OCI-LY3 (cell line): ENCODE results near the gene MCM6.
"Not testable (repeated sequence)": the region's sequence is repeated elsewhere in the genome, so short reads cannot be mapped to it uniquely, and the experiment has no call there.

Experiments
- H2AFZ ChIP-seq: fragments of 200-600, 300-600 bp; shearing (Covaris generic); 2 replicates; pipeline ENCODE4 v1.6.0; 2014; ENCODE audit warnings: antibody characterized with exemption, low read depth, low read length
- H3K27ac ChIP-seq: fragments of 200-600, 300-600 bp; sonication (generic); 2 replicates; pipeline ENCODE4 v1.5.1; 2014; ENCODE audit warnings: mild to moderate bottlenecking, low read length, moderate library complexity, mixed read lengths
- H3K27me3 ChIP-seq: fragments of 200-600, 300-600 bp; sonication (generic); 2 replicates; pipeline ENCODE4 v1.6.1; 2014; ENCODE audit warnings: low read depth, low read length, mixed read lengths
- H3K36me3 ChIP-seq: fragments of 200-600, 300-600 bp; sonication (generic); replicated peaks from 2 replicates; pipeline ENCODE3; 2014; ENCODE audit warnings: low read depth, low read length, mixed read lengths
- H3K4me1 ChIP-seq: fragments of 300-600, 200-600 bp; sonication (generic); 2 replicates; pipeline ENCODE4 v1.6.1; 2014; ENCODE audit warnings: low read length, mixed read lengths
- H3K4me2 ChIP-seq: fragments of 200-600, 300-600 bp; sonication (generic); 2 replicates; pipeline ENCODE4 v1.6.1; 2014; ENCODE audit warnings: low read length, mixed read lengths
- H3K4me3 ChIP-seq: fragments of 300-600, 200-600 bp; sonication (generic); 2 replicates; pipeline ENCODE4 v1.5.1; 2014; ENCODE audit warnings: antibody characterized with exemption, mild to moderate bottlenecking, low read length, moderate library complexity
- H3K79me2 ChIP-seq: fragments of 300-600, 200-600 bp; shearing (Covaris generic); 2 replicates; pipeline ENCODE4 v1.6.1; 2014; ENCODE audit warnings: mild to moderate bottlenecking, low read length, mixed read lengths
- H3K9ac ChIP-seq: fragments of 300-600, 200-600 bp; shearing (Covaris generic); 2 replicates; pipeline ENCODE4 v1.6.0; 2014; ENCODE audit warnings: mild to moderate bottlenecking, low read length, moderate library complexity
- H3K9me3 ChIP-seq: fragments of 200-600, 300-600 bp; shearing (Covaris generic); 2 replicates; pipeline ENCODE4 v1.6.1; 2014; ENCODE audit warnings: low read length, mixed read lengths; ENCODE audit not compliant: insufficient read depth
- H4K20me1 ChIP-seq: fragments of 200-600, 300-600 bp; sonication (generic); 2 replicates; pipeline ENCODE4 v1.6.1; 2016; ENCODE audit warnings: low read length, mixed read lengths; ENCODE audit not compliant: insufficient read depth
- EZH2phosphoT487 ChIP-seq: fragments of 200-600 bp; shearing (Covaris generic); IDR thresholded peaks from 2 replicates; pipeline ENCODE4 v1.6.1; 2018; ENCODE audit warnings: antibody characterized with exemption, mixed run types, low read depth
- TF ChIP-seq, protein P1 (sequence below): fragments of 200-600, 300-600 bp; sonication (generic); IDR thresholded peaks from 2 replicates; pipeline ENCODE4 v1.5.1; 2014; ENCODE audit warnings: antibody characterized with exemption, low read length, low read depth

The MCM6 gene

DNA sequence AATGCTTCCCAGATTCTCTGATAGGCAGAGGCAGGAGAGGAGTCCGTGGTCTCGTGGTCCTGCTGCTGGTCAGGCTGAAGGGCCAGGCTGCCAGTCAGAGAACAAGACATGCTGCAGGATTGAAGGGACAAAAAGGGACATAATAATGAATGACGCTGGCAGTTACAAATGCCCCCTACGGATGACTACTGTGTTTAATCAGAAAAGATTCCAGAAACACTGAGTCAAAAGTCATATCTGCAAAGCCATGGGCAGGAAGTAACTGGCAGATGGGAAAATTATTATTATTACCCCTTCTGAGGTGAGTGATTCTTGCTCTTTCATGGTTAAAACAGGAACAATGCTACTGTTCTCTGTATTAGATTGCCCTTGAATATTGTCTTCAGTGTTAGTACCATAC is 58.3 kb downstream of the MCM6 start:
- Histone ChIP-seq H3K27ac (no peak overlapping the region), H3K9ac (no peak overlapping the region), H3K79me2 (no peaks in the 10 kb centered on the region), H3K4me2 (no peak overlapping the region), H3K4me1 (no peaks in the 10 kb centered on the region), H3K9me3 (no peaks in the 10 kb centered on the region), H3K4me3 (no peak overlapping the region), H3K36me3 (peaks cover 11% of the 10 kb centered on the region), H2AFZ (no peak overlapping the region), H3K27me3 (no peaks in the 10 kb centered on the region), H4K20me1 (no peaks in the 10 kb centered on the region)
- no peak for TF ChIP-seq EZH2phosphoT487
- TF ChIP-seq, protein P1, sequence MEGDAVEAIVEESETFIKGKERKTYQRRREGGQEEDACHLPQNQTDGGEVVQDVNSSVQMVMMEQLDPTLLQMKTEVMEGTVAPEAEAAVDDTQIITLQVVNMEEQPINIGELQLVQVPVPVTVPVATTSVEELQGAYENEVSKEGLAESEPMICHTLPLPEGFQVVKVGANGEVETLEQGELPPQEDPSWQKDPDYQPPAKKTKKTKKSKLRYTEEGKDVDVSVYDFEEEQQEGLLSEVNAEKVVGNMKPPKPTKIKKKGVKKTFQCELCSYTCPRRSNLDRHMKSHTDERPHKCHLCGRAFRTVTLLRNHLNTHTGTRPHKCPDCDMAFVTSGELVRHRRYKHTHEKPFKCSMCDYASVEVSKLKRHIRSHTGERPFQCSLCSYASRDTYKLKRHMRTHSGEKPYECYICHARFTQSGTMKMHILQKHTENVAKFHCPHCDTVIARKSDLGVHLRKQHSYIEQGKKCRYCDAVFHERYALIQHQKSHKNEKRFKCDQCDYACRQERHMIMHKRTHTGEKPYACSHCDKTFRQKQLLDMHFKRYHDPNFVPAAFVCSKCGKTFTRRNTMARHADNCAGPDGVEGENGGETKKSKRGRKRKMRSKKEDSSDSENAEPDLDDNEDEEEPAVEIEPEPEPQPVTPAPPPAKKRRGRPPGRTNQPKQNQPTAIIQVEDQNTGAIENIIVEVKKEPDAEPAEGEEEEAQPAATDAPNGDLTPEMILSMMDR: no peak

DNA sequence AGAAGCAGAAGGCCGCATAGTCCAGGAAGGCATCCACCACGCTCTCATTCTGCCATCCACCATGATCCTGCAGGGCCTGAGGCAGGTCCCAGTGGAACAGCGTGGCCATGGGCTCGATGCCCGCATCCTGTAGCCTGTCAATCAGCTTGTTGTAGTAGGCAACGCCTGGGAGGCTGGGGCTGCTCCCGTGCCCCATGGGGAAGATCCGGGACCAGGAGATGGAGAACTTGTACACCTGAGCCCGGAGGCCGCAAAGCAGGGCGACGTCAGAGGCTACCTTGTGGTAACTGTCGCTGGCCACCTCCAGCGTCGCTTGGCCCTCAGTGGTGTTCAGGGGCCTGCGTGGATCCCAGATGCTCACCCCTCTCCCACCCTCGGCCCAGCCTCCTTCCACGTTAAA is 58.8 kb downstream of the MCM6 start:
- Histone ChIP-seq H3K79me2 (no peaks in the 10 kb centered on the region), H3K9ac (no peak overlapping the region), H3K4me1 (no peaks in the 10 kb centered on the region), H3K36me3 (peaks cover 6% of the 10 kb centered on the region), H4K20me1 (no peaks in the 10 kb centered on the region), H3K4me3 (no peak overlapping the region), H3K9me3 (no peaks in the 10 kb centered on the region), H2AFZ (no peak overlapping the region), H3K4me2 (no peak overlapping the region), H3K27ac (no peak overlapping the region), H3K27me3 (no peaks in the 10 kb centered on the region)
- no peak for TF ChIP-seq EZH2phosphoT487
- TF ChIP-seq, protein P1: no peak

DNA sequence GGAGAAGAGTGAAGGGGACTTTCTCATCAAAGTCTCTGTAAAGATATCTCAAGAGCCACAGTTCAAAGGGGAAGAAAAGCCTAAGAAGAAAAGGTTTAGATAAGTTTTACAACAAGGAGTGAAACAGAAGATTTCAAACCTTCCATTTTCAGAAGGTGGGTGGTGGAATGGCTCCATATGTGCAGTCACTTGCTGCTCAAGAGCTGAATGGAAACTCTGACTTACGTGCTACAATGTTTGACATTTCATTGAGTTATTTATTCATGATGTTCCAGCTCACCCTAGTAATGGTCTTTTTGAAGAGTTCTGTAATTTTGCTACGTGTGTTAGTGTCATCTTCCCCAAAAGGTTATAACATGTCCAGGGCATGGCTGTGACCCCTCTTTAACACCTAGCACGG is 61.0 kb downstream of the MCM6 start:
- no peaks in the 10 kb centered on the region for H3K4me1 ChIP-seq
- H4K20me1 ChIP-seq: no peaks in the 10 kb centered on the region
- no peak overlapping the region for H2AFZ ChIP-seq
- no peaks in the 10 kb centered on the region for H3K27me3 ChIP-seq
- H3K9ac ChIP-seq: no peak overlapping the region
- H3K4me2 ChIP-seq: no peak overlapping the region
- no peak for TF ChIP-seq EZH2phosphoT487
- TF ChIP-seq, protein P1: no peak
- H3K9me3 ChIP-seq: no peaks in the 10 kb centered on the region
- no peak overlapping the region for H3K4me3 ChIP-seq
- H3K27ac ChIP-seq: no peak overlapping the region
- H3K36me3 ChIP-seq: peaks cover 6% of the 10 kb centered on the region
- H3K79me2 ChIP-seq: no peaks in the 10 kb centered on the region

DNA sequence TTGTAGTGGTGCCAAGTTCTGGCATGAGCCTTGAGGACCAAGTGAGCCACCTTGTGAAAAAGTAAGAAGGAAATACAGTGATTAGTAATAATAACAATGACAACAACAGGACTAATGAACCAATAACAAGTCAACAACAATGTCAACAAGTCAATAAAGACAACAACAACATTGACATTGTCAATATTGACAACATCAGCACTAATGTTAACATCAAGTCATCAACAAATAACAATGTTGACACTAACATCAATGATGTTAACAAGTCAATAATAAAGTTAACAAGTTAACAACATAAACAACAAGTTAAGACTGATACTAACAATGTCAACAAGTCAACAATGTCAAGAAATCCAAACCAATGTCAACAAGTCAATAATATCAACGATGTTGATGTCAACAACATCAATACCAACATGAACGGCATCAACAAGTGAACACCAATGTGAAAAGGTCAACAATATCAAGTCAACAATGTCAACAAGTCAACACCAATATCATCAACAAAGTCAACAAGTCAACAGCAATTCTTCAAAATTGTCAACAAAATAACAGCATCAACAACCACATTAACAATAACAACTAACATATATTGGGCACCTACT is 63.2 kb downstream of the MCM6 start:
- Histone ChIP-seq H3K9me3 (no peaks in the 10 kb centered on the region), H3K27ac (no peak overlapping the region), H3K4me3 (no peak overlapping the region), H3K4me1 (no peaks in the 10 kb centered on the region), H3K79me2 (no peaks in the 10 kb centered on the region), H2AFZ (no peak overlapping the region), H3K27me3 (no peaks in the 10 kb centered on the region), H3K36me3 (no peaks in the 10 kb centered on the region), H4K20me1 (no peaks in the 10 kb centered on the region), H3K4me2 (no peak overlapping the region), H3K9ac (no peak overlapping the region)
- TF ChIP-seq EZH2phosphoT487: no peak
- TF ChIP-seq, protein P1: no peak

DNA sequence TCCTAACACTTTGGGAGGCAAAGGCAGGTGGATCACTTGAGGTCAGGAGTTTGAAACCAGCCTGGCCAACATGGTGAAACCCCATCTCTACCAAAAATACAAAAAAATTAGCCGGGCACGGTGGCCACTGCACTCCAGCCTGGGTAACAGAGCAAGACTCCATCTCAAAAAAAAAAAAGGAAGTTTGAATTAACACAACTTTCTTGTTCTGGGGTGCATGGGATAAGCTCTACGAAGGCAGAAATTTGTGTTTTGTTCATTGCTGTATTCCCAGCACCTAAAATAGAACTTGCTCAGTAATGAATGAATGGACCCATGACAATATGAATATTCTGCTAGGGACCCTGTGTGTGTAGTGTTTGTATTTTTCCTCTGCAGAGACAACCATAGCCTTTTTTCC is 68.4 kb downstream of the MCM6 start:
- not testable (repeated sequence) for H3K9ac ChIP-seq, H3K4me3 ChIP-seq, H3K79me2 ChIP-seq, H3K4me1 ChIP-seq, H2AFZ ChIP-seq, H3K4me2 ChIP-seq, H3K27me3 ChIP-seq, H3K9me3 ChIP-seq, H3K36me3 ChIP-seq, H3K27ac ChIP-seq, H4K20me1 ChIP-seq
